Immature natural killer cell (primary cell): Measurements from ENCODE around the gene LRR1. TPM values are rescaled to one million over a fixed set of nuclear protein-coding genes. Genes with fewer than 3 reads are reported as not detected.
"Not testable (repeated sequence)": the region's sequence is repeated elsewhere in the genome, so short reads cannot be mapped to it uniquely, and the experiment has no call there.

Experiments used
- DNase-seq, 3 donors: peaks; one replicate each; pipeline ENCODE4 v3.0.0; 2022; ENCODE audit warnings: mixed read lengths in 1 of 3
- H3K27ac Mint-ChIP-seq, 6 donors: one replicate each; pipeline ENCODE4 v1.8.0; 2020; ENCODE audit warnings: mixed read lengths in 6 of 6, mild to moderate bottlenecking in 5 of 6, inconsistent platforms in 4 of 6, moderate library complexity in 3 of 6
- H3K27me3 Mint-ChIP-seq, 3 donors: one replicate each; pipeline ENCODE4 v1.8.0; 2020 to 2021; ENCODE audit warnings: low read depth in 3 of 3, mild to moderate bottlenecking in 3 of 3, mixed read lengths in 3 of 3, moderate library complexity in 3 of 3, inconsistent platforms in 1 of 3
- H3K36me3 Mint-ChIP-seq, 3 donors: one replicate each; pipeline ENCODE4 v1.8.0; 2020; ENCODE audit warnings: mixed read lengths in 3 of 3, inconsistent platforms in 2 of 3, mild to moderate bottlenecking in 2 of 3
- H3K4me1 Mint-ChIP-seq, 2 donors: one replicate each; pipeline ENCODE4 v1.8.0; 2020; ENCODE audit warnings: inconsistent platforms in 2 of 2, mild to moderate bottlenecking in 2 of 2, mixed read lengths in 2 of 2, moderate library complexity in 1 of 2
- H3K4me3 Mint-ChIP-seq, 5 donors: one replicate each; pipeline ENCODE4 v1.8.0; 2020; ENCODE audit warnings: mild to moderate bottlenecking in 5 of 5, mixed read lengths in 5 of 5, inconsistent platforms in 3 of 5, moderate library complexity in 3 of 5
- H3K9me3 Mint-ChIP-seq, 6 donors: one replicate each; pipeline ENCODE4 v1.8.0; 2020; ENCODE audit warnings: mild to moderate bottlenecking in 6 of 6, mixed read lengths in 6 of 6, inconsistent platforms in 4 of 6, moderate library complexity in 3 of 6
- polyA plus RNA-seq, 3 donors: library from polyadenylated mRNA; unstranded; fragments of 300-500 nt; fragmentation: Illumina TruSeq; gene quantifications; one replicate each; pipeline ENCODE4 v1.2.3, GENCODE V29; 2021

The LRR1 gene
- polyA plus RNA-seq, 3 donors from 2014 or later: 10.6 to 14.4 (median 12.5) TPM

DNA sequence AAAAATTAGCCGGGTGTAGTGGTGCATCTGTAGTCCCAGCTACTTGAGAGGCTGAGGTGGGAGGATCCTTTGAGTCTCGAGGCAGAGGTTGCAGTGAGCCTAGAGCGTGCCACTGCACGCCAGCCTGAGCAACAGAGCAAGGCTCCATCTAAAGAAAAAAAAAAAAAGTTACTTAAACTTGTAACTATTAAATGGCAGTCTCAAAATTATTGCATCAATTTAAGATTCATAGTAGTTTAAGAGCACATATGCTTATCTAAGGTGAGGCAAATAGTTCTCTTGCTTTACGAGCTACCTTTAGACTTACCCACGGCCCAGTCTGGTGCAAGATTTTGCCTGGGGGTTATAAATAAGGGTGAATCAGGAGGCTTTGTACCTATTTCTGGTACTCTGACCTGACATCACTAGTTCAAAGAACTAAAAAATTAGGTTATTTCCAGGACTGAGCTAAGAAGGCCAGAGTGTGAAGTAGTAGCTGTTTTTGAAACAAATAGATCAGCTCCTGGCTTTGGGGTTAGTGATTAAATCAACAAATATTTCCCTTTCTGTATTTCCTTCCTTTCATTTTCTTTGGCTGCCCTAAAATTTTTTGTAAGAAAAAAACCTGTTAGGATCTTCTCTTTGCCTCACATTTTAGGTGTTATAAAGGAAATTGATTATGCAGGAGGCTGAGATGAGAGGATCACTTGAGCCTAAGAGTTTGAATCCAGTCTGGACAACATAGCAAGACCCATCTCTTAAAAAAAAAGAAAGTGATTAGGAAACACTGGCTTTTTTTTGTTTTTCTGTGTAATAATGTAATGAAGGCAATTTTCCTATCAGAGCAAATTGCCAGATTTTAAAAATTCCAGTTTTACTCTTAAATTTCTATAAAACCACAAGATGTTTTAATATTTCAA, 25.4 kb downstream of the LRR1 start:
- Mint-ChIP-seq H3K9me3 (no peaks in the 10 kb centered on the region), H3K27me3 (peaks cover 8 to 11% (median 11%) of the 10 kb centered on the region in 3 donors), H3K36me3 (peaks cover 0 to 4% (median 4%) of the 10 kb centered on the region in 3 donors), H3K4me3 (peak overlapping the region in 4 of 5 donors; percentile 18 to 98 (median 33)), H3K4me1 (peaks cover 51 to 65% of the 10 kb centered on the region in 2 donors), H3K27ac (peak overlapping the region; percentile 51 to 82 (median 77))
- DNase-seq: no peak

DNA sequence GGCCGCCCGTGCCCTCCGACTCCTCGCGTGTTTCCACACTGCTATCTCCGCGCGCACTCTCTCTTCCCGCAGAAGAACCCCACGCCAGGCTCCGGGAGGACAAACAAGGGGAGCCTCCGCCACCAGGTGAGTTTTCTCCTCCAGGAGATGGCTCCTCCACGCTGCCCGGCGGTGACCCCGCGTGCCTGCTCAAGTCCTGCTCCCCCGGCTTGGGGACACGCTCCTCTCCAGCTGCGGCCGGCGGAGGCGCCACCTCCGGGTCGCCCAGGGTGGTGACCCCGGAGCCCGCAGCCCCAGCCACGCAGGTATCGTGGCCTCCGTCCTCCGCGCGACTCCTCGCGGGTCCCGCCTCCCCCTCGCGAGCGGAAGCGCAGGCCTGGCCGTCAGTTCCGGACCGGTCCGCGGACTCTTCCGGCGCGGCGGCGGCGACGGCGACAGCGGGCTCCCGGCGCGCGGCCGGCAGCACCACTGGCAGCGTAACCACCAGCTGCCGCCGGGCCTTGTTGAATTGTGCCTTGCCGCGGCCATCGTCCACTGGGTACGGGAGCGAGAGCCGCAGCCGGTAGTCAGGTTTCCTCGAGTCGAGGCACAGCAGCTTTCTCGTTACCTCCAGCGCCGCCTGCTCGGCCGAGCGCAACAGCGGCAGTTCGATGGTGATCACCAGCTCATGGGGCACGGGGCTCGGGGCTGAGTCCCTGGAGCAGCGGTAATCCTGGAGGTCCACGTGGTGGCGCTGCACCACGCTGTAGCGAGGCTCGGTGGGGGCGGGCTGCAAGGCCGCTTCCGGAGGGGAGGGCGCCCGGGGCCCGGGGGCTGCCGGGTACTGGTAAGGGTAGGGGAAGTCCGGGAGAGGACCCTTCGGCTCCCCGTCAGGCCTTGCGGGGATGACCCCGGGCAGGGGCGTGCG, 35.2 kb downstream of the LRR1 start:
- Mint-ChIP-seq H3K27ac (peak overlapping the region; percentile 92 to 95 (median 95)), H3K36me3 (peaks cover 5 to 8% (median 5%) of the 10 kb centered on the region in 3 donors), H3K27me3 (peaks cover 9 to 17% (median 15%) of the 10 kb centered on the region in 3 donors), H3K9me3 (peaks cover 0 to 2% (median 0%) of the 10 kb centered on the region in 6 donors), H3K4me3 (peak overlapping the region; percentile 93 to 97 (median 95)), H3K4me1 (peaks cover 50 to 69% of the 10 kb centered on the region in 2 donors)
- peak; percentile 93 to 94 (median 94) for DNase-seq

DNA sequence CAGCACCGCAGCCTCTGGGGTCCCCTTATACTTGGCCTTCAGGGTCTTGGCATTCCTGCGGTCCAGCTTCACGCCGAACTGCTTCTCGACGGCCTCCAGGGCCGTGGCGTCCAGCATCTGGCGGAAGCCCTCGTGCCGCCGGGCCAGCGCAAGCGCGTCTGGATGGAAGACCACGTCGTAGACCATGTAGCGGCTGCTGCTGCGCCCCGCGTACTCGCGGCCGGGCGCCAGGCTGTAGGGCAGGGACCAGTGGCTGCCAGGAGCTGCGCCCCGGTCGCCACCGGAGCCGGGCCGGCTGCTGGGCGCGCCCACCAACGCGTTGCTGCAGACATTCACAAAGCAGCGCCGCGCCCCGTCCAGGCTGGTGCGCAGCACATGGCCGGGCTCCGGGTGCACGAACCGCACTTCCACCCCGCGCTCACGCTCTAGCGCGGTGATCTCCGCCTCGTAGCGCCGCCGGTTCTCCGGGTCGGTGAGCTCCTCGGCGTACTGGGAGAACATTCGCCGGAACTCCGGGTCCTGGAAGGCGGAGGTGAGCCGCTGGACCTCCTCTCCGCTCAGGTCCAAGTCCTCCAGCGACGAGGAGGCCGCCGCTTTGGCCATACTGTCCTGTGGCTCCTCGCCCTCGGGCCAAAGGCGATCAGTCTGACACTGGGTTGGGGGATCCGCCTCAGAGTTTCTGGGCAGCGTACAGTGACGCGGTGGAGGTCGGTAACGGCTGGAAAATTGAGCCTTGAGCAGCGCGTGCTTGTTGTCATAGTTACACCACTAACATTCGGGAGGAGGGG, 36.0 kb downstream of the LRR1 start, which contains the start of gene DNAAF2:
Gene DNAAF2, minus strand, starts transcription at position 698 of the 788 bp plus-strand sequence. Its CDS starts 95 bp downstream, at position 603.
- peak within 1 kb of the TSS; percentile 93 to 97 (median 95) for H3K4me3 Mint-ChIP-seq
- H3K4me1 Mint-ChIP-seq: peaks cover 52 to 78% of the 10 kb centered on the region in 2 donors
- peaks cover 0 to 2% (median 0%) of the 10 kb centered on the region in 6 donors for H3K9me3 Mint-ChIP-seq
- peaks cover 9 to 17% (median 15%) of the 10 kb centered on the region in 3 donors for H3K27me3 Mint-ChIP-seq
- peaks cover 5 to 9% (median 6%) of the 10 kb centered on the region in 3 donors for H3K36me3 Mint-ChIP-seq
- DNase-seq: peak; percentile 76 to 78 (median 77)
- peak within 1 kb of the TSS; percentile 93 to 99 (median 99) for H3K27ac Mint-ChIP-seq

DNA sequence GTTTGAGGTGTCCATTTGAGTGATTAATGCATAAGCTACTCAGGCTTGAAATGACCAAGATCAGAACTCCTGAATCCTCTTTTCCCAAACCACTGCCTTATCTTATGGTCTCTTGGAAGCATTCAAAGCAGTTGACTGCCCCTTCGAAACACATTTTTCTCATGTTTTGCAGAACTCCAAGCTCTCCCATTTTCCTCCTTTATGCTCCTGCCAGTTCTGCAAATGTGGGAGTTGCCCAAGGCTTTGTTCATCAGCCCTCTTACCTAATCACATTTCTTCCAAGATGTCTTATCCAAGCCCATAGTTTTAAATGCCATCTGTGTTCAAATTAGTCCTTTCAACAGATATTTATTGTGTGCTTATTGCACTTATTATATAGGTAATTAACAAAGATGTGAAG, 38.1 kb downstream of the LRR1 start:
- peaks cover 0 to 2% (median 0%) of the 10 kb centered on the region in 6 donors for H3K9me3 Mint-ChIP-seq
- peaks cover 5 to 9% (median 6%) of the 10 kb centered on the region in 3 donors for H3K36me3 Mint-ChIP-seq
- H3K4me3 Mint-ChIP-seq: peak overlapping the region; percentile 27 to 70 (median 56)
- peak overlapping the region; percentile 82 to 99 (median 90) for H3K27ac Mint-ChIP-seq
- no peak for DNase-seq
- peaks cover 9 to 17% (median 15%) of the 10 kb centered on the region in 3 donors for H3K27me3 Mint-ChIP-seq
- H3K4me1 Mint-ChIP-seq: peaks cover 52 to 82% of the 10 kb centered on the region in 2 donors

DNA sequence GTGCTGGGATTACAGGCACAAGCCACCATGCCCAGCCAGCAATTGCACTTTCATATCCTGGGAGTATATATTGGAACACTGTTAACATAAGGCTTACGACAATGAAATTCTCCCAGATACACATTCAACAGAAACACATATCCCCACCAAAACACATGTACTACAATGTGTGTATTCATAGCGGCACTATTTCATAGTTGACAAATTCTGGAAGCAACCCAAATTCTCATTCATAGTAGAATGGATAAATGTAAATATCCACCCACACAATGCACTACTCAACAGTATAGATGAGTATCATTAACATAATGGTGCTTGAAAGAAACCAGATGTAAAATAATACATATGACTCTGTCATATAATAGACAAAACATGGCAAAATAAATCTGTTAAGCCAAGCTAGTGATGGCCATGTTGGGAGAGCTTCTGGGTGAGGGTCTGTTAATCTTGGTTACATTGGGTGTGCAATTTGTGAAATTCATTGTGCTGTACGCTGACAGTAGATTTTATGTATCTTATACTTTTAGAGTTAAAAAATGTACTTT, 38.9 kb downstream of the LRR1 start:
- Mint-ChIP-seq H3K9me3 (peaks cover 0 to 2% (median 0%) of the 10 kb centered on the region in 6 donors), H3K4me1 (peaks cover 53 to 82% of the 10 kb centered on the region in 2 donors), H3K27me3 (peaks cover 9 to 17% (median 17%) of the 10 kb centered on the region in 3 donors), H3K36me3 (peaks cover 5 to 9% (median 6%) of the 10 kb centered on the region in 3 donors), H3K27ac (peak overlapping the region in 5 of 6 donors; percentile 6 to 99 (median 76)), H3K4me3 (peak overlapping the region in 1 of 5 donors; percentile 9)
- DNase-seq: no peak

DNA sequence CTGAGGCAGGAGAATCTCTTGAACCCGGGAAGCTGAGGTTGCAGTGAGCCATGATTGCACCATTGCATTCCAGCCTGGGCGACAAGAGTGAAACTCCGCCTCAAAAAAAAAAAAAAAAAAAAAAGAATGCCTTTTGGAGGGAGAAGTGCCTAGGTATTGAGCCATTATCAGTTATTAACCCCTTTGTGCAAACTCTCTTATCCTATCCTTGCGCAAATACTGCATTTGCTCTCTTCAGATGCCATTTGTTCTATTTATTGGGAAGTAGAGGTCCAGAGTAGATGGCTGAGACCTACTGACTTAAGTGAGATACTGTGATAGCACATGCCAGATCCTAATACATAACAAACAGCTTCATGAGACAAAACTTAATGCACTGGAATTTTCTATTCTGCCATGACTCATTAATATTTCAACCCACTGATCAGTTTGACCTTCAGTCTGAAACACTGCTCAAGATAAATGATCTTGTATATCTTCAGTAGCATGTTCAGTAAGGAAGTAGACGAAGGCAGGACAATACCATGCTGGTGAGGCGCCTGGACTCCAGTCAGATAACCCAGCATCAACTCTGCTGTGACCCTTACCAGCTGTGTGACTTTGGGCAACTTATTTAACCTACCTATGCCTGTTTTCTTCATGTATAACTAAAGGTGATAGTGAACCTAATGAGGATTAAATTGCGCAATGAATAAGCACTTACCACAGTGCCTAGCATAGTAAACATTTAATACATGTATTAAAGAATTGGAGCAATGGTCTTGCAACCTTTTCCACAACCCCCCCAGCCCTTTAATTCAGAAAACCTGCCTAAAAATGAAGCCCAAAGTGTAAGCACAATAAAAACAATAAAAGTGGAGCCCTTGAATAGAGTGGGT, 42.0 kb downstream of the LRR1 start:
- Mint-ChIP-seq H3K9me3 (peaks cover 0 to 2% (median 0%) of the 10 kb centered on the region in 6 donors), H3K27ac (peak overlapping the region in 5 of 6 donors; percentile 34 to 86 (median 84)), H3K27me3 (peaks cover 0 to 2% (median 2%) of the 10 kb centered on the region in 3 donors), H3K4me1 (peaks cover 36 to 72% of the 10 kb centered on the region in 2 donors), H3K4me3 (no peak overlapping the region), H3K36me3 (peaks cover 5 to 9% (median 6%) of the 10 kb centered on the region in 3 donors)
- no peak for DNase-seq

DNA sequence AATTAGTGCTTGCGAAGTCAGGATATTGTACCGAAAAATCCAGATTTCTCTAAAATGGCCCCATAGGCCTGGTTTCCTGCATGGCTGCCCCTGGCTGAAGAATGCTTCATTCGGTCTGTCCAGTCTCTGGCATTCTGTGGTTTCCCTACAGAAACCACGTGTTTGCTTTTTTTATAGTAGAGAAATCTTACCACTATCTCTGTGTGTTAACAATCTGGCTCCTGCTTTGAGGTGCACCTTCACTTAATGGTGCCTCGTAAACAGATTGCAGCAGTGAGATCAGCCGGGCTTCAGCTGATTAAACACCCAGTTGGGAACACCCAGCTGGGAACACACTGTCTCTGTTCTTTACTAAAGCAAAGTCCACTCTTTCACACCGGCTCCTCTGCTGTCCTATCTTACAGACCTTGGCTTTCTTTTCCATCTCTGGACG, 43.0 kb downstream of the LRR1 start:
- no peak for DNase-seq
- Mint-ChIP-seq H3K9me3 (peaks cover 0 to 2% (median 0%) of the 10 kb centered on the region in 6 donors), H3K27ac (peak overlapping the region; percentile 47 to 86 (median 79)), H3K27me3 (peaks cover 0 to 2% (median 0%) of the 10 kb centered on the region in 3 donors), H3K4me1 (peaks cover 30 to 66% of the 10 kb centered on the region in 2 donors), H3K36me3 (peaks cover 5 to 9% (median 7%) of the 10 kb centered on the region in 3 donors), H3K4me3 (peak overlapping the region in 4 of 5 donors; percentile 1 to 34 (median 10))

DNA sequence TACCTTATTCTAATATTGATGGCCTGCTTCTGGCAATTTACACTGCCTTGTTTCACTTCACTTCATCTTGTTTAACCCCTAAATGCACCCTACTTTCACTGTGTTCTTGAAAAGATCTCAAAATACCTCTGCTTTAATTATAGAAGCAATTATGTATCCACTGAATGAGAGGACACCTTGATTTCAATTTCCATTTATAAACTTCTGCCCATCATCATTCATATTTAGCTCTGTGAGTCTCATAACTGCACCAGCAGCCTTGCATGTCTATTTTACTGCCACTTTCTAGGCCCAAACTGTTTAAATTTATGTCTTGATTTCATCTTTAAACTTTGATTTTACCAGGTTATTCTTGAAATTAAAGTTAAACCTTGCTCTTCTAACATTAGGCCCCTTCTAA, 43.4 kb downstream of the LRR1 start:
- H3K27ac Mint-ChIP-seq: peak overlapping the region; percentile 47 to 86 (median 79)
- H3K4me3 Mint-ChIP-seq: peak overlapping the region; percentile 1 to 34 (median 15)
- H3K36me3 Mint-ChIP-seq: peaks cover 5 to 11% (median 5%) of the 10 kb centered on the region in 3 donors
- peaks cover 0 to 2% (median 0%) of the 10 kb centered on the region in 3 donors for H3K27me3 Mint-ChIP-seq
- peaks cover 0 to 2% (median 0%) of the 10 kb centered on the region in 6 donors for H3K9me3 Mint-ChIP-seq
- DNase-seq: no peak
- peaks cover 26 to 66% of the 10 kb centered on the region in 2 donors for H3K4me1 Mint-ChIP-seq

DNA sequence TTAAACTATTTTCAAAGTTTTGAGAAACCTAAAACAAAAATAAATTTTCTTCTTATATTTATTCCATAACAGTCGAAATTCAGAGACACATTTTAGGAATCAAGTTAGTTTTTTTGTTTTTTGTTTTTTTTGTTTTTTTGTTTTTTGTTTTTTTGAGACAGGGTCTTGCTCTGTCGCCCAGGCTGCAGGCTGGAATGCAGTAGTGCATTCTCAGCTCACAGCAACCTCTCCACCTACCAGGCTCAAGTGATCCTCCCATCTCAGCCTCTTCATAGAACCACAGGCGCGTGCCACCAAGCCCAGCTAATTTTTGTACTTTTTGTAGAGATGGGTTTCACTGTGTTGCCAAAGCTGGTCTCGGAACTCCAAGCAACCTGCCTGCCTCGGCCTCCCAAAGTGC, 54.8 kb downstream of the LRR1 start:
- no peak for DNase-seq
- H3K27ac Mint-ChIP-seq: no peak overlapping the region
- peaks cover 0 to 2% (median 0%) of the 10 kb centered on the region in 3 donors for H3K27me3 Mint-ChIP-seq
- no peak overlapping the region for H3K4me3 Mint-ChIP-seq
- H3K9me3 Mint-ChIP-seq: no peaks in the 10 kb centered on the region
- H3K36me3 Mint-ChIP-seq: peaks cover 0 to 5% (median 3%) of the 10 kb centered on the region in 3 donors
- H3K4me1 Mint-ChIP-seq: no peaks in the 10 kb centered on the region

DNA sequence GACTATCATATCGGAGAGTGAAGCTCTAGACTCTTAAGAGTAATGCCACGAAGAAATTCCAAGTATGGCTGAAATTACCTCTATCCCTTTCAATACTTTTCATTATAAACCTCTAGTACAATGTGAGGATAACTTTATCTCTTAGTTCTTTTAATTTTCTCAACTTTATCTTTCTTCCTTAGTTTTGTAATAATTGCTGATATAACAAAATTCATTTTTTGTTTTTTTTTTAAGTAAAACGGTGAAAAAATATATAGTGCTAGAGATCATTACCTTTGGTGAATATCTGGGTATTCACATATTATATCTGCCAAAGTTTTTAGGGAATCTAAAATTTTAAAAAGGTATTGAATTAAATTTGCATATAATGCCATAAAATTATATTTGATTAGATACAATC, 55.8 kb downstream of the LRR1 start:
- H3K4me3 Mint-ChIP-seq: no peak overlapping the region
- H3K9me3 Mint-ChIP-seq: no peaks in the 10 kb centered on the region
- no peaks in the 10 kb centered on the region for H3K4me1 Mint-ChIP-seq
- DNase-seq: no peak
- peaks cover 0 to 2% (median 0%) of the 10 kb centered on the region in 3 donors for H3K27me3 Mint-ChIP-seq
- peaks cover 0 to 5% (median 3%) of the 10 kb centered on the region in 3 donors for H3K36me3 Mint-ChIP-seq
- H3K27ac Mint-ChIP-seq: no peak overlapping the region

DNA sequence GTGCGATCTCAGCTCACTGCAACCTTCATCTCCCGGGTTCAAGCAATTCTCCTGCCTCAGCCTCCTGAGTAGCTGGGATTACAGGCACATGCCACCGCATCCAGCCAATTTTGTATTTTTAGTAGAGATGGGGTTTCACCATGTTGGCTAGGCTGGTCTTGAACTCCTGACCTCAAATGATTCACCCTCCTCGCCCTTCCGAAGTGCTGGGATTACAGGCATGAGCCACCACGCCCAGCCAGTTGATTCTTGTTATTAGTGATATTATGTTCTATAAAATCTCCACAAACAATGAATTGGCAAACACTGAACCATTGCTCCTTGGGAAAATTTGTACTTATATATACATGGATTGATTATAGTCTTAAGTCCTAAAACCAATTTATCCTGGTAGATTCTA, 58.8 kb downstream of the LRR1 start:
- not testable (repeated sequence) for H3K36me3 Mint-ChIP-seq

More for the DNA sequence above, 58.8 kb downstream of the LRR1 start:
- DNase-seq, H3K4me3 Mint-ChIP-seq, H3K27ac Mint-ChIP-seq, H3K9me3 Mint-ChIP-seq, H3K4me1 Mint-ChIP-seq, H3K27me3 Mint-ChIP-seq: not testable (repeated sequence)
